Measurements from ENCODE around the gene BMP6.

BMP6 gene

GRCh38 chr6:7828124-7828523 is 102.2 kb downstream of the BMP6 start:
- Histone ChIP-seq H3F3A (ENCODE audit: insufficient read depth, low read length) (no peaks in the 10 kb centered on the region), H3K9ac (ENCODE audit: low read length) (no peak overlapping the region), H3K9me3 (replicated peaks; ENCODE audit: insufficient read depth, low read length) (no peaks in the 10 kb centered on the region), H3K79me2 (ENCODE audit: low read length) (peaks cover 97% of the 10 kb centered on the region), H3K36me3 (replicated peaks; ENCODE audit: insufficient read depth, low read length) (no peaks in the 10 kb centered on the region), H3K4me1 (ENCODE audit: low read length) (no peaks in the 10 kb centered on the region), H4K20me1 (ENCODE audit: insufficient read depth, low read length) (no peaks in the 10 kb centered on the region), H2AFZ (ENCODE audit: low read length) (no peak overlapping the region), H3K4me3 (ENCODE audit: low read length) (no peak overlapping the region), H3K9me2 (replicated peaks; ENCODE audit: insufficient read depth, low read length) (no peaks in the 10 kb centered on the region), H3K27me3 (replicated peaks; ENCODE audit: insufficient read depth, low read length) (no peaks in the 10 kb centered on the region), H3K27ac (ENCODE audit: low read length) (no peak overlapping the region), H3K4me2 (ENCODE audit: low read depth, low read length) (no peak overlapping the region)
- no peak for DNase-seq
- TF ChIP-seq, protein P1, sequence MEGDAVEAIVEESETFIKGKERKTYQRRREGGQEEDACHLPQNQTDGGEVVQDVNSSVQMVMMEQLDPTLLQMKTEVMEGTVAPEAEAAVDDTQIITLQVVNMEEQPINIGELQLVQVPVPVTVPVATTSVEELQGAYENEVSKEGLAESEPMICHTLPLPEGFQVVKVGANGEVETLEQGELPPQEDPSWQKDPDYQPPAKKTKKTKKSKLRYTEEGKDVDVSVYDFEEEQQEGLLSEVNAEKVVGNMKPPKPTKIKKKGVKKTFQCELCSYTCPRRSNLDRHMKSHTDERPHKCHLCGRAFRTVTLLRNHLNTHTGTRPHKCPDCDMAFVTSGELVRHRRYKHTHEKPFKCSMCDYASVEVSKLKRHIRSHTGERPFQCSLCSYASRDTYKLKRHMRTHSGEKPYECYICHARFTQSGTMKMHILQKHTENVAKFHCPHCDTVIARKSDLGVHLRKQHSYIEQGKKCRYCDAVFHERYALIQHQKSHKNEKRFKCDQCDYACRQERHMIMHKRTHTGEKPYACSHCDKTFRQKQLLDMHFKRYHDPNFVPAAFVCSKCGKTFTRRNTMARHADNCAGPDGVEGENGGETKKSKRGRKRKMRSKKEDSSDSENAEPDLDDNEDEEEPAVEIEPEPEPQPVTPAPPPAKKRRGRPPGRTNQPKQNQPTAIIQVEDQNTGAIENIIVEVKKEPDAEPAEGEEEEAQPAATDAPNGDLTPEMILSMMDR (IDR thresholded peaks at IDR 0.05; ENCODE audit: low read length): no peak
- TF ChIP-seq EZH2 (optimal IDR thresholded peaks at IDR 0.05; ENCODE audit: low read depth, low read length) (no peak), EZH2phosphoT487 (IDR thresholded peaks at IDR 0.05; ENCODE audit: low read length) (no peak)

- no peak for DNase-seq
- H3K27me3 ChIP-seq (replicated peaks; ENCODE audit: insufficient read depth, low read length): no peaks in the 10 kb centered on the region
These were observed 107.2 kb downstream of the BMP6 start for GRCh38 chr6:7832904-7833750.

GRCh38 chr6:7833751-7834070 is 107.8 kb downstream of the BMP6 start:
- H3K9me3 ChIP-seq (replicated peaks; ENCODE audit: insufficient read depth, low read length): no peaks in the 10 kb centered on the region
- no peaks in the 10 kb centered on the region for H3K4me1 ChIP-seq (ENCODE audit: low read length)
- H3K27ac ChIP-seq (ENCODE audit: low read length): no peak overlapping the region
- H3K27me3 ChIP-seq (replicated peaks; ENCODE audit: insufficient read depth, low read length): no peaks in the 10 kb centered on the region
- H3K9ac ChIP-seq (ENCODE audit: low read length): no peak overlapping the region
- TF ChIP-seq EZH2phosphoT487 (IDR thresholded peaks at IDR 0.05; ENCODE audit: low read length): no peak
- no peak for TF ChIP-seq EZH2 (optimal IDR thresholded peaks at IDR 0.05; ENCODE audit: low read depth, low read length)
- TF ChIP-seq, protein P1 (IDR thresholded peaks at IDR 0.05; ENCODE audit: low read length): no peak
- DNase-seq: no peak
- no peak overlapping the region for H3K4me2 ChIP-seq (ENCODE audit: low read depth, low read length)
- H3K4me3 ChIP-seq (ENCODE audit: low read length): no peak overlapping the region
- H3K9me2 ChIP-seq (replicated peaks; ENCODE audit: insufficient read depth, low read length): no peaks in the 10 kb centered on the region
- no peaks in the 10 kb centered on the region for H4K20me1 ChIP-seq (ENCODE audit: insufficient read depth, low read length)
- H2AFZ ChIP-seq (ENCODE audit: low read length): no peak overlapping the region
- no peaks in the 10 kb centered on the region for H3F3A ChIP-seq (ENCODE audit: insufficient read depth, low read length)
- no peaks in the 10 kb centered on the region for H3K36me3 ChIP-seq (replicated peaks; ENCODE audit: insufficient read depth, low read length)
- peaks cover 78% of the 10 kb centered on the region for H3K79me2 ChIP-seq (ENCODE audit: low read length)

More at GRCh38 chr6:7832904-7833750, 107.2 kb downstream of the BMP6 start:
- Histone ChIP-seq H3K9me3 (replicated peaks; ENCODE audit: insufficient read depth, low read length) (no peaks in the 10 kb centered on the region), H3K4me1 (ENCODE audit: low read length) (no peaks in the 10 kb centered on the region), H3F3A (ENCODE audit: insufficient read depth, low read length) (no peaks in the 10 kb centered on the region), H2AFZ (ENCODE audit: low read length) (no peak overlapping the region), H3K9ac (ENCODE audit: low read length) (no peak overlapping the region), H3K79me2 (ENCODE audit: low read length) (peaks cover 83% of the 10 kb centered on the region), H3K36me3 (replicated peaks; ENCODE audit: insufficient read depth, low read length) (no peaks in the 10 kb centered on the region), H4K20me1 (ENCODE audit: insufficient read depth, low read length) (no peaks in the 10 kb centered on the region), H3K9me2 (replicated peaks; ENCODE audit: insufficient read depth, low read length) (no peaks in the 10 kb centered on the region), H3K4me3 (ENCODE audit: low read length) (no peak overlapping the region), H3K4me2 (ENCODE audit: low read depth, low read length) (no peak overlapping the region), H3K27ac (ENCODE audit: low read length) (no peak overlapping the region)
- no peak for TF ChIP-seq EZH2 (optimal IDR thresholded peaks at IDR 0.05; ENCODE audit: low read depth, low read length)
- no peak for TF ChIP-seq EZH2phosphoT487 (IDR thresholded peaks at IDR 0.05; ENCODE audit: low read length)
- TF ChIP-seq, protein P1 (IDR thresholded peaks at IDR 0.05; ENCODE audit: low read length): no peak

Data from MM.1S (cell line).